ENCODE data around the gene CFAP99. TPM values are rescaled to one million over a fixed set of nuclear protein-coding genes. Genes with fewer than 3 reads are reported as not detected.

Gene CFAP99
- total RNA-seq, 2 donors from 2014 or later: not detected

DNA sequence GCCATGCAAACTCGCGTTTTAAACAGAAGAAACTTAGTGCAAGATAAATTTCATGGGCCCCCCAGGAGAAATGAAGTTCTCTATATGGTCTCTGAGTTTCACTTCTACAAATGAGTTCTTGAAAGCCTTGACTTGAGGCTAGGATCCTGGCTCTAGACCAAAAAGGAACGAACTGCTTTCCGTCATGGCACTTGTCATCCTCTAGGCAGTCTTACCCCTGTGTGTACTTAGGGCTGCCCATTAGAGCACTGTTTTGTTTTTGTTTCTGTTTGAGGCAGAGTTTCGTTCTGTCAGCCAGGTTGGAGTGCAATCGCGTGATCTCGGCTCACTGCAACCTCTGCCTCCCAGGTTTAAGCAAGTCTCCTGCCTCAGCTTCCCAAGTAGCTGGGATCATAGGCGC lies 79.2 kb downstream of the CFAP99 start:
- DNase-seq: no peak
- Histone ChIP-seq H3K4me1 (ENCODE audit: control insufficient read depth, insufficient read depth, low read length) (peaks cover 5% of the 10 kb centered on the region), H3K4me3 (ENCODE audit: low read length) (no peak overlapping the region), H3K9me3 (ENCODE audit: control insufficient read depth, low read length) (no peaks in the 10 kb centered on the region), H3K36me3 (ENCODE audit: control insufficient read depth, insufficient read depth, low read length) (peaks cover 85% of the 10 kb centered on the region), H3K9ac (ENCODE audit: extremely low read depth, low read length, poor library complexity, severe bottlenecking) (no peak overlapping the region), H3K27me3 (ENCODE audit: control insufficient read depth, insufficient read depth, low read length, poor library complexity, severe bottlenecking) (no peaks in the 10 kb centered on the region), H3K27ac (ENCODE audit: low read depth, low read length) (no peak overlapping the region)
- H3K4me1 Mint-ChIP-seq: no peaks in the 10 kb centered on the region
- no peaks in the 10 kb centered on the region for H3K9me3 Mint-ChIP-seq
- TF ChIP-seq, protein P1, sequence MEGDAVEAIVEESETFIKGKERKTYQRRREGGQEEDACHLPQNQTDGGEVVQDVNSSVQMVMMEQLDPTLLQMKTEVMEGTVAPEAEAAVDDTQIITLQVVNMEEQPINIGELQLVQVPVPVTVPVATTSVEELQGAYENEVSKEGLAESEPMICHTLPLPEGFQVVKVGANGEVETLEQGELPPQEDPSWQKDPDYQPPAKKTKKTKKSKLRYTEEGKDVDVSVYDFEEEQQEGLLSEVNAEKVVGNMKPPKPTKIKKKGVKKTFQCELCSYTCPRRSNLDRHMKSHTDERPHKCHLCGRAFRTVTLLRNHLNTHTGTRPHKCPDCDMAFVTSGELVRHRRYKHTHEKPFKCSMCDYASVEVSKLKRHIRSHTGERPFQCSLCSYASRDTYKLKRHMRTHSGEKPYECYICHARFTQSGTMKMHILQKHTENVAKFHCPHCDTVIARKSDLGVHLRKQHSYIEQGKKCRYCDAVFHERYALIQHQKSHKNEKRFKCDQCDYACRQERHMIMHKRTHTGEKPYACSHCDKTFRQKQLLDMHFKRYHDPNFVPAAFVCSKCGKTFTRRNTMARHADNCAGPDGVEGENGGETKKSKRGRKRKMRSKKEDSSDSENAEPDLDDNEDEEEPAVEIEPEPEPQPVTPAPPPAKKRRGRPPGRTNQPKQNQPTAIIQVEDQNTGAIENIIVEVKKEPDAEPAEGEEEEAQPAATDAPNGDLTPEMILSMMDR (conservative IDR thresholded peaks at IDR 0.05): no peak
- no peak overlapping the region for H3K27ac Mint-ChIP-seq
- WGBS, 2 experiments (ENCODE audit: insufficient coverage in 1 of 2, insufficient read length in 1 of 2): 95 to 97% methylated on average over 8 to 9 of the region's 9 CpGs
- H3K27me3 Mint-ChIP-seq (ENCODE audit: insufficient read depth): no peaks in the 10 kb centered on the region
- H3K4me3 Mint-ChIP-seq: no peak overlapping the region
- peaks cover 66% of the 10 kb centered on the region for H3K36me3 Mint-ChIP-seq (ENCODE audit: low read depth)

DNA sequence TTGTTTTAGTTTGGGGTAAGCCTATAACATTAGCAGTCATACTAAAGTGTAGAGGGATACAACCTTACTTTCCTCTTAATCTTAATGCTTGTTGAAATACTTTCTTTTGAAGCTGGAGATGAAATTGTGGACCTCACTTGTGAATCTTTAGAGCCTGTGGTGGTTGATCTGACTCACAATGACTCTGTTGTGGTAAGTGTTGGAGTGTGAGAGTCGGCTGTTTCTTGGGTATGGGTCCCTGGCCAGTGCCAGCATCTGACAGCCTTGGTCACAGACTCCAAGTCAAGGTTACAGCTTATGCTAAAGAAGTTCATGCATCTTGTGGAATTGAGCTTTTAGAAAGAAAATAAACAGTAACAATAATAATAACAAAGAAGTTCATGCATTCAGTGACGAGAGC lies 81.8 kb downstream of the CFAP99 start:
- no peak overlapping the region for H3K27ac Mint-ChIP-seq
- peaks cover 80% of the 10 kb centered on the region for H3K36me3 ChIP-seq (ENCODE audit: control insufficient read depth, insufficient read depth, low read length)

DNA sequence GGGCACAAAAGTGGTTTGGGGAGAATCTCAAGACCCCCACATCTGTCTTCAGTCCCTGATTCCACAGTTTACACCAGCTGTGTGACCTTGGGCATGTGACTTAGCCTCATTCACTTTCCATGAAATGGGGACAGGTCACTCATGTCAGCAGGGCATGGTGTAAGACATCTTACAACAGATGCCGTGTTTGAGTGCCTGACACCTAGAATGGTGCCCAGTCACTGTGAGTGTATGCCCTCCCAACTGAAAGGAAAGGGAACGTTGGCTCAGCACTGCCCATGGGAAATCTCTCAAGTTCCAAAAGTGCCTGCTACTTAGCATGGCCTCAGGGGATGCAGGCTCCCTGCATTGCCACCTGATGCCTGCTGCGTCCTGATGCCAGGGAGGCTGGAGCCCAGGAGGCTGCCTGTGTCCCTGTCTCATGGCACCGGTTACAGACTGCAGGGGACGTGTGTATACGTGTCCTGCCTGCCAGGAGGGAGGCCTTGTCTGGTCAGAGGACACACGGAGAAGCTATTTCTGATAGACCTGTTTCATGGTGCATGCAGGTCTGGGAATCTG lies 82.4 kb downstream of the CFAP99 start:
- Histone ChIP-seq H3K9ac (ENCODE audit: extremely low read depth, low read length, poor library complexity, severe bottlenecking) (no peak overlapping the region), H3K4me3 (ENCODE audit: low read length) (no peak overlapping the region), H3K27me3 (ENCODE audit: control insufficient read depth, insufficient read depth, low read length, poor library complexity, severe bottlenecking) (no peaks in the 10 kb centered on the region), H3K36me3 (ENCODE audit: control insufficient read depth, insufficient read depth, low read length) (peaks cover 86% of the 10 kb centered on the region), H3K9me3 (ENCODE audit: control insufficient read depth, low read length) (no peaks in the 10 kb centered on the region), H3K4me1 (ENCODE audit: control insufficient read depth, insufficient read depth, low read length) (no peaks in the 10 kb centered on the region), H3K27ac (ENCODE audit: low read depth, low read length) (no peak overlapping the region)
- H3K4me3 Mint-ChIP-seq: no peak overlapping the region
- TF ChIP-seq, protein P1 (conservative IDR thresholded peaks at IDR 0.05): no peak
- H3K36me3 Mint-ChIP-seq (ENCODE audit: low read depth): peaks cover 72% of the 10 kb centered on the region
- no peaks in the 10 kb centered on the region for H3K4me1 Mint-ChIP-seq
- H3K9me3 Mint-ChIP-seq: no peaks in the 10 kb centered on the region
- DNase-seq: no peak
- WGBS, 2 experiments (ENCODE audit: insufficient coverage in 1 of 2, insufficient read length in 1 of 2): 94 to 96% methylated on average over 6 to 7 of the region's 7 CpGs
- H3K27ac Mint-ChIP-seq: peak overlapping the region; percentile 55
- H3K27me3 Mint-ChIP-seq (ENCODE audit: insufficient read depth): no peaks in the 10 kb centered on the region

More for the DNA sequence above, 81.8 kb downstream of the CFAP99 start:
- Mint-ChIP-seq H3K4me1 (no peaks in the 10 kb centered on the region), H3K4me3 (no peak overlapping the region), H3K9me3 (no peaks in the 10 kb centered on the region), H3K36me3 (ENCODE audit: low read depth) (peaks cover 70% of the 10 kb centered on the region), H3K27me3 (ENCODE audit: insufficient read depth) (no peaks in the 10 kb centered on the region)
- TF ChIP-seq, protein P1 (conservative IDR thresholded peaks at IDR 0.05): no peak
- Histone ChIP-seq H3K9ac (ENCODE audit: extremely low read depth, low read length, poor library complexity, severe bottlenecking) (no peak overlapping the region), H3K9me3 (ENCODE audit: control insufficient read depth, low read length) (no peaks in the 10 kb centered on the region), H3K4me1 (ENCODE audit: control insufficient read depth, insufficient read depth, low read length) (no peaks in the 10 kb centered on the region), H3K4me3 (ENCODE audit: low read length) (no peak overlapping the region), H3K27me3 (ENCODE audit: control insufficient read depth, insufficient read depth, low read length, poor library complexity, severe bottlenecking) (no peaks in the 10 kb centered on the region), H3K27ac (ENCODE audit: low read depth, low read length) (no peak overlapping the region)
- WGBS, 2 experiments (ENCODE audit: insufficient coverage in 1 of 2, insufficient read length in 1 of 2): 88 to 100% methylated on average over 1 to 2 of the region's 2 CpGs
- no peak for DNase-seq
